Loucy (cell line): Measurements from ENCODE around the gene TASP1.

ENCODE experiments used
- H2AFZ ChIP-seq: fragments of 200-600 bp; sonication (generic); 2 replicates; pipeline ENCODE4 v1.6.0; 2016; ENCODE audit warnings: antibody characterized with exemption, mild to moderate bottlenecking, low read length, moderate library complexity
- H3F3A ChIP-seq: fragments of 200-600 bp; 2 replicates; pipeline ENCODE4 v1.6.0; 2016; ENCODE audit warnings: antibody characterized with exemption, low read depth, mild to moderate bottlenecking
- H3K27me3 ChIP-seq: fragments of 200-600 bp; sonication (generic); 2 replicates; pipeline ENCODE4 v1.6.1; 2014; ENCODE audit warnings: low read length, mild to moderate bottlenecking; ENCODE audit not compliant: insufficient read depth, poor library complexity, severe bottlenecking
- H3K36me3 ChIP-seq: fragments of 200-600 bp; sonication (generic); 2 replicates; pipeline ENCODE4 v1.6.1; 2016; ENCODE audit warnings: low read length; ENCODE audit not compliant: insufficient read depth
- H3K4me1 ChIP-seq: fragments of 200-600 bp; sonication (generic); 2 replicates; pipeline ENCODE4 v1.5.1; 2014; ENCODE audit warnings: low read length, mild to moderate bottlenecking; ENCODE audit not compliant: insufficient read depth, poor library complexity, severe bottlenecking
- H3K4me2 ChIP-seq: fragments of 200-600 bp; sonication (generic); 2 replicates; pipeline ENCODE4 v1.6.0; 2014; ENCODE audit warnings: antibody characterized with exemption, low read length, low read depth, mild to moderate bottlenecking; ENCODE audit not compliant: poor library complexity, severe bottlenecking
- H3K4me3 ChIP-seq: fragments of 200-600 bp; sonication (generic); 2 replicates; pipeline ENCODE4 v1.5.1; 2014; ENCODE audit warnings: low read length, mild to moderate bottlenecking, mixed read lengths; ENCODE audit not compliant: poor library complexity, severe bottlenecking
- H3K79me2 ChIP-seq: fragments of 200-600 bp; sonication (generic); 2 replicates; pipeline ENCODE4 v1.6.1; 2014; ENCODE audit warnings: low read length; ENCODE audit not compliant: insufficient read depth
- H3K9ac ChIP-seq: fragments of 200-600 bp; sonication (generic); 2 replicates; pipeline ENCODE4 v1.6.0; 2014; ENCODE audit warnings: mild to moderate bottlenecking, low read depth, low read length, moderate library complexity; ENCODE audit not compliant: poor library complexity, severe bottlenecking
- H3K9me2 ChIP-seq: fragments of 200-600 bp; sonication (generic); replicated peaks from 2 replicates; pipeline ENCODE4 v1.6.1; 2016; ENCODE audit warnings: low read depth, low read length, mixed read lengths
- H3K9me3 ChIP-seq: fragments of 200-600 bp; sonication (generic); 2 replicates; pipeline ENCODE4 v1.6.1; 2014; ENCODE audit warnings: mild to moderate bottlenecking, antibody characterized with exemption, low read length, low read depth; ENCODE audit not compliant: insufficient read depth
- H4K20me1 ChIP-seq: fragments of 200-600 bp; sonication (generic); 2 replicates; pipeline ENCODE4 v1.6.0; 2014; ENCODE audit warnings: antibody characterized with exemption, low read length, mild to moderate bottlenecking; ENCODE audit not compliant: insufficient read depth, poor library complexity, severe bottlenecking
- EZH2phosphoT487 ChIP-seq: fragments of 200-600 bp; IDR thresholded peaks from 2 replicates; pipeline ENCODE4 v1.6.1; 2018; ENCODE audit warnings: antibody characterized with exemption, mild to moderate bottlenecking, moderate library complexity, borderline replicate concordance
- TF ChIP-seq, protein P1 (sequence below): fragments of 200-600 bp; sonication (generic); conservative IDR thresholded peaks from 2 replicates; pipeline ENCODE4 v1.5.1; 2014; ENCODE audit warnings: mild to moderate bottlenecking, antibody characterized with exemption, low read length

The TASP1 gene

GRCh38 chr20:13402171-13402760 is 236.5 kb downstream of the TASP1 start:
- H3K27me3 ChIP-seq = no peaks in the 10 kb centered on the region
- no peaks in the 10 kb centered on the region for H3K9me3 ChIP-seq
- H3K4me1 ChIP-seq = no peaks in the 10 kb centered on the region
- H3K79me2 ChIP-seq = no peaks in the 10 kb centered on the region
- no peaks in the 10 kb centered on the region for H3K9me2 ChIP-seq
- H3F3A ChIP-seq = no peaks in the 10 kb centered on the region
- H2AFZ ChIP-seq = no peak overlapping the region
- H3K9ac ChIP-seq = no peak overlapping the region
- H3K4me3 ChIP-seq = no peak overlapping the region
- no peaks in the 10 kb centered on the region for H3K36me3 ChIP-seq
- no peaks in the 10 kb centered on the region for H4K20me1 ChIP-seq
- no peak overlapping the region for H3K4me2 ChIP-seq
- no peak for TF ChIP-seq EZH2phosphoT487
- TF ChIP-seq, protein P1, sequence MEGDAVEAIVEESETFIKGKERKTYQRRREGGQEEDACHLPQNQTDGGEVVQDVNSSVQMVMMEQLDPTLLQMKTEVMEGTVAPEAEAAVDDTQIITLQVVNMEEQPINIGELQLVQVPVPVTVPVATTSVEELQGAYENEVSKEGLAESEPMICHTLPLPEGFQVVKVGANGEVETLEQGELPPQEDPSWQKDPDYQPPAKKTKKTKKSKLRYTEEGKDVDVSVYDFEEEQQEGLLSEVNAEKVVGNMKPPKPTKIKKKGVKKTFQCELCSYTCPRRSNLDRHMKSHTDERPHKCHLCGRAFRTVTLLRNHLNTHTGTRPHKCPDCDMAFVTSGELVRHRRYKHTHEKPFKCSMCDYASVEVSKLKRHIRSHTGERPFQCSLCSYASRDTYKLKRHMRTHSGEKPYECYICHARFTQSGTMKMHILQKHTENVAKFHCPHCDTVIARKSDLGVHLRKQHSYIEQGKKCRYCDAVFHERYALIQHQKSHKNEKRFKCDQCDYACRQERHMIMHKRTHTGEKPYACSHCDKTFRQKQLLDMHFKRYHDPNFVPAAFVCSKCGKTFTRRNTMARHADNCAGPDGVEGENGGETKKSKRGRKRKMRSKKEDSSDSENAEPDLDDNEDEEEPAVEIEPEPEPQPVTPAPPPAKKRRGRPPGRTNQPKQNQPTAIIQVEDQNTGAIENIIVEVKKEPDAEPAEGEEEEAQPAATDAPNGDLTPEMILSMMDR = no peak

DNA sequence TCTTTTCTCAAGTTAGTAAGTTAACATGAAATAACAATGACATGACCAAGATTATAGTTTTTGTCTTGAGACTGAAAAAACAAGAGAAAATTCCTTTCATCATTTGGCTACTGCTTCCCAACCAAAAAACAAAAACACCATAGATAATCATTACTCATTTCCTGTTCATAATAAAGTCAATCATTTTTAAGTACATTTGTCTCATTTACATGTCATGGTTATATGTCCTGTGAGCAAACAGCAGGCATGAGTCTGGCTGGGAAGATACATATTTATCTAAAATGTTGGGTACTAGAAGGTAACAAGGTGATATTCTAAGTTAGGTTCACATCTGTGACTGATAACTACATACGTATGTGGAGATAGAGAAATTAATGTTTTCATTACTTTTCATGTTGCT is 237.1 kb downstream of the TASP1 start:
- TF ChIP-seq, protein P1 = no peak
- TF ChIP-seq EZH2phosphoT487 = no peak
- H2AFZ ChIP-seq = no peak overlapping the region
- H3K4me3 ChIP-seq = no peak overlapping the region
- no peaks in the 10 kb centered on the region for H3K79me2 ChIP-seq
- H3F3A ChIP-seq = no peaks in the 10 kb centered on the region
- H3K9me3 ChIP-seq = no peaks in the 10 kb centered on the region
- H3K9me2 ChIP-seq = no peaks in the 10 kb centered on the region
- no peaks in the 10 kb centered on the region for H4K20me1 ChIP-seq
- H3K9ac ChIP-seq = no peak overlapping the region
- H3K36me3 ChIP-seq = no peaks in the 10 kb centered on the region
- no peak overlapping the region for H3K4me2 ChIP-seq
- no peaks in the 10 kb centered on the region for H3K27me3 ChIP-seq
- H3K4me1 ChIP-seq = no peaks in the 10 kb centered on the region

DNA sequence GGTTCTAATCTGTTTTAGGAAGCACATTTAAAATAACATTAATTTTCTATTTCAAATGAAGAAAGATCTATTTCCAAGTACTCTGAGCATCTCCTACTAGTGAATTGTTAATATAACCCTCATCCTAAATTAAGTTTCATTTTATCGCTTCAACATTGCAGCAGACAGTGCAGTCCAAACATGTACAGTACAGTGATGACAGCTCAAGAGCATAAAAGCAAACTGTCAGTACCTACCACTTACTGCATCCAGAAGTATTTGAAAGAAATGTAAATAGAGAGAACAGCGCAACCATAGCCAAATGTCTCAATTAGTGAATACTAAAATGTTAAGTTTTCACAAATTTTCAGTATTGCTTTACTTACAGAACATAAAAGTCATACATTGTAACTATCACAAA is 238.3 kb downstream of the TASP1 start:
- Histone ChIP-seq H3K4me1 (no peaks in the 10 kb centered on the region), H4K20me1 (no peaks in the 10 kb centered on the region), H3K27me3 (no peaks in the 10 kb centered on the region), H3K9ac (no peak overlapping the region), H3K79me2 (no peaks in the 10 kb centered on the region), H3K9me2 (no peaks in the 10 kb centered on the region), H3K4me2 (no peak overlapping the region), H2AFZ (no peak overlapping the region), H3K9me3 (no peaks in the 10 kb centered on the region), H3F3A (no peaks in the 10 kb centered on the region), H3K4me3 (no peak overlapping the region), H3K36me3 (no peaks in the 10 kb centered on the region)
- no peak for TF ChIP-seq EZH2phosphoT487
- TF ChIP-seq, protein P1 = no peak
